ENCODE measurements around the gene VPS25.

DNA sequence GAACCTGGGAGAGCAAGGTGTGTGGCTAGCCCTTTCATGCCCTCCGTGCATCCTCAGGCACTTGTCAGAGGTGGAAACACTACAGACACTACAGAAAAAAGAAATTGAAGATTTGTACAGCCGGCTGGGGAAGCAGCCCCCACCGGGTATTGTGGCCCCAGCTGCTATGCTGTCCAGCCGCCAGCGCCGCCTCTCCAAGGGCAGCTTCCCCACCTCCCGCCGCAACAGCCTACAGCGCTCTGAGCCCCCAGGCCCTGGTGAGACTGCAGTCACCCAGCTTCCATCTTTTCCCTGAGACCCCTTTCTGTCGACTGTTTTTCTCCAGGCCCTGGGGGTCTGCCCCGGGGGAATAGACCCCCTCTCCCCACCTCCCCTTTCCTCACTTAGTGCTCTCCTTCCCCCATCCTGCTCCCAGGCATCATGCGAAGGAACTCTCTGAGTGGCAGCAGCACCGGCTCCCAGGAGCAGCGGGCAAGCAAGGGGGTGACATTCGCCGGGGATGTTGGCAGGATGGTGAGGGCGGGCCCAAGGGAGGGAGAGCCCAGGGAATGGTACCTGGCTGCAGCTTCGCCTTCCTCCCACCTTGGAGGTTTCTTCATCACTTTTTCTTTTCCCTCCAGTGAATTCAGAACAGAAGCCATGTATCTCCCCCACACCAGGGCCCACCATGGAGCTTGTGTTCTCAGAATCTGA, 23.0 kb downstream of the VPS25 start:
- TF ChIP-seq, protein P1, sequence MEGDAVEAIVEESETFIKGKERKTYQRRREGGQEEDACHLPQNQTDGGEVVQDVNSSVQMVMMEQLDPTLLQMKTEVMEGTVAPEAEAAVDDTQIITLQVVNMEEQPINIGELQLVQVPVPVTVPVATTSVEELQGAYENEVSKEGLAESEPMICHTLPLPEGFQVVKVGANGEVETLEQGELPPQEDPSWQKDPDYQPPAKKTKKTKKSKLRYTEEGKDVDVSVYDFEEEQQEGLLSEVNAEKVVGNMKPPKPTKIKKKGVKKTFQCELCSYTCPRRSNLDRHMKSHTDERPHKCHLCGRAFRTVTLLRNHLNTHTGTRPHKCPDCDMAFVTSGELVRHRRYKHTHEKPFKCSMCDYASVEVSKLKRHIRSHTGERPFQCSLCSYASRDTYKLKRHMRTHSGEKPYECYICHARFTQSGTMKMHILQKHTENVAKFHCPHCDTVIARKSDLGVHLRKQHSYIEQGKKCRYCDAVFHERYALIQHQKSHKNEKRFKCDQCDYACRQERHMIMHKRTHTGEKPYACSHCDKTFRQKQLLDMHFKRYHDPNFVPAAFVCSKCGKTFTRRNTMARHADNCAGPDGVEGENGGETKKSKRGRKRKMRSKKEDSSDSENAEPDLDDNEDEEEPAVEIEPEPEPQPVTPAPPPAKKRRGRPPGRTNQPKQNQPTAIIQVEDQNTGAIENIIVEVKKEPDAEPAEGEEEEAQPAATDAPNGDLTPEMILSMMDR (IDR thresholded peaks at IDR 0.05; ENCODE audit: poor library complexity, severe bottlenecking): no peak
- TF ChIP-seq EZH2 (IDR thresholded peaks at IDR 0.05; ENCODE audit: borderline replicate concordance, insufficient read depth, low read length, poor library complexity, severe bottlenecking) (no peak), MXI1 (conservative IDR thresholded peaks at IDR 0.05; ENCODE audit: poor library complexity, severe bottlenecking) (no peak)
